NCI-H345 treated with DMSO at 0.1 percent for 48 hours (cell line): Measurements from ENCODE around the gene KLK10.
"Not testable (repeated sequence)": the region's sequence is repeated elsewhere in the genome, so short reads cannot be mapped to it uniquely, and the experiment has no call there.

Source experiments
- DNase-seq: peaks from one replicate; lab custom pipeline; 2025; ENCODE audit not compliant: unreplicated experiment; lab: John Stamatoyannopoulos, UW

Gene KLK10

DNA sequence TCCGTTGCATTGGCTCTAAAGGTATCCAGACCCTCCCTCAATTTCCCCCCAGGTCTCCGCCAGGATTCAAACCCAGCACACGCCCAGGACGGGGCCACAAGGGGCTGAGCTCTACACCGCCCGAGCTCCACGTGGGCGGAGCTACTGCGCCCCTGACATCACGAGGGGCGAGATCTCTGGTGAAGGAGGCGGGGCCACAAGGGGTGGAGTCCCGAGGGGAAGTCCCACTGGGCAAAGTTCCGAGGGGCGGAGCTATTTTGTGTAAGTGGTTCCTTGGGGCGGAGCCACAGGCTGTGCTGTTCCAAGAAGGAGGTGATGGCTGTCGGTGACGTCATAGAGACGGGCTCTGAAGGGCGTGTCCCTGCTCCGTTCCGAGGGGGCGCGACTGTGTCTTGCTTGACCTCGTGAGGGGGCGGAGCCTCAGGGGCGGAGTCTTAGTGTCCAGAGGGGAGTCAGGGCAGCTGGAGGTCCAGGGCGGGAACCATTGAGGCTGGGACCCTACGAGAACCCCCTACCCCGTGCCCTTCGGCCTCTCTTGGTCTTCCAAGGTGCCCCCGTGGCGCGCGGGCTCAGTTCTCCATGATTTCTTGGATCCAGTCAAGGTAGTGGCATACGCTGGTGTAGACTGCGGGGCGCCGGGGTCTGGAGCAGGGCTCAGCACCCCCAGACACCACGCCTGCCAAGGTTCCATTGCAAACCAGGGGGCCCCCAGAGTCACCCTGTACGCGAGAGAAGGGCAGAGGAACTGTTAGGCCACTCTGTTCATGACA, 16.8 kb downstream of the KLK10 start:
- no peak for DNase-seq

- DNase-seq: no peak
Observed at GRCh38 chr19:51002089-51002532, 17.4 kb downstream of the KLK10 start.

- DNase-seq: no peak
Observed at GRCh38 chr19:51001515-51001914, 18.0 kb downstream of the KLK10 start, which contains the start of gene KLK8. KLK8 (minus strand) TSS chr19:51001604; CDS start chr19:51001167, 437 bp downstream.

DNA sequence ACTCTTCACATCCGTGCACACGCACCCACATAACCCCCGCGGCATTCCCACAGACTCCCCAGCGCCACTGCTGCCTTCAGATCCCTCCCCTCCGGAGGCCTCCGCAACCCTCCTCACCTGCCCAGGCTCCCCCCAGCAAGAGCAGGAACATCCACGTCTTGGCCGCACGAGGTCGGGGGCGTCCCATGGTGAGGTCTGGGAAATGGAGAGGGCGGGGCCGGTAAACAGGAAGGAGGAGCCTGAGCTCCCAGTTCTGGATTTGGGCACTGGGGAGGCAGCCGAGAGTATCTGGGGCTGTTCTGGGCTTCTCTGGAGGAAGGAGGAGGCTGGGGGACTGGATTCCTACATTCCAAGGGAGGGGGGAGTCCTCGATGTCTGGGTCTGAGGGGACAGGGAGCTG, 18.5 kb downstream of the KLK10 start:
- DNase-seq: no peak

- DNase-seq: no peak
Observed at GRCh38 chr19:51000426-51000825, 19.1 kb downstream of the KLK10 start.

GRCh38 chr19:50998686-50999085, 20.8 kb downstream of the KLK10 start:
- no peak for DNase-seq

DNA sequence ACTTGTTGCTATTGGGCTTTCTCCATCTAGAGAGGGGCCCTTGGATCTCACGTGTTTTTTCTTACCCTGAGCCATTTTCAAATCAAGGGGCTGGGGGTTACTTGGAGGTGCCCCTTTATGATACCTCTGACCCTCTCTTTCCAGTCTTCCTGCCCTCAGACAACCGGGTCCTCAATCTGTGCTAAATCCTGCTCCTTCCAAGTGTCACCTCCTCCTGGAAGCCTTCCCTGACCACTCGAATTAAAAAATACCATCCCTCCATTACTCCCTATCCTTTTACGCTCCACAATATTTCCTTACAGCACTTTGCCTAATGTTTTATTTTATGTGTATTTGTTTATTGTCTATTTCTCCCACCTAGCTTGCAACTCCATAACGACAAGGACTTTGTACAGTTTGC, 21.4 kb downstream of the KLK10 start:
- no peak for DNase-seq

- no peak for DNase-seq
Observed at GRCh38 chr19:50994129-50994528, 25.4 kb downstream of the KLK10 start.

GRCh38 chr19:50992666-50993035, 26.9 kb downstream of the KLK10 start:
- no peak for DNase-seq

GRCh38 chr19:50984416-50984815, 35.1 kb downstream of the KLK10 start:
- not testable (repeated sequence) for DNase-seq

DNA sequence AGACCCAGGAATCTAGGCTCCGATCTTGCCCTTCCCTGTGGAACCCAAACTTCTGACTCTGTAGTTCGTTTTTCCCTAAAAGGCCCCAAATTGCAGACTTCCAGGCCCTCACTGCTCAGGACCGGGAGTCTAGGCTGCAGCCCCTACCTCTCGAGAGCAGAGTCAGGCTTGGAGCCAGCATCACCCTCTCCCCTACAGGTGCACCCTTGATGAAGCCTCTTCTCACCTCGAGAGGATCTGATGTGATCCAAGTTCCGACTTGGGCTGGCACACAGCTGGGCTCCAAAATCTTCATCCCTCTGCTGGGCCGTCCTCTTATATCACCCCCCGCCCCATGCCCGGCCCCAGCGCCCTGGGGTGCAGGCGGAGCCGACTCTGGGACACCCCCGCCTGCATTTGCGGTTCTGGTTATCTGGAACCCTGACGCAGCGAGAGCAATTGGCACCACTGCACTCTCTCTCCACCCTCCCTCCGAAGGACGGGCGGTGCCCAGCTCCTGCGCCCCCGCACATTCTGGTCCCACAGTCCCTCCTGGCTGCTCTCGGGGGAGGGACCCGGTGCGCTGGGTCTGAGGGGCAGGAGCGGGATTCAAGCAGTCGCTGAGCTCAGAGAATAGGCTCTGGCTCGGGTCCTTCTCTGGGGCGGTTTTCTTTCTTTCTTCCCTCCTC, 35.8 kb downstream of the KLK10 start, which contains the start of gene KLK7:
KLK7 (minus strand) TSS at position 293 of the 668 bp plus-strand sequence. CDS start 1,518 bp downstream, outside the sequence.
- no peak for DNase-seq

DNA sequence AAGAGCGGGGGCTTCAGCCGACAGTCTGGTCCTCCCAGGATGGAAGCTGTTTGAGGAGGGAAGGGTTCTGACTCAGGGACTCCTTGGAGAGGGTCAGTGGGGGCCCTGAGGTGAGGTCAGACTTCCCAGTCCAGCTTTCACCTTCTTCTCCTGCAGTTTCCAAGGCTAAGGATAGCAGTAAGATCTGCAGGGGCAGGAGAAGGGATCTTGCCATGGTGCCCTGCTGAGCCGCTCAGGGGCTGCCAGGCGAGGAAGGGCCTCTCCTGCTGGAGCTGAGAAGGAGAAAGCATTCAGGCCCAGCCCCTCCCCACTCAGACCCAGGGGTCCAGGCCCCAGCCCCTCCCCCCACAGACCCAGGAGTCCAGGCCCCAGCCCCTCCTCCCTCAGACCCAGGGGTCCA, 37.3 kb downstream of the KLK10 start:
- DNase-seq: no peak

DNA sequence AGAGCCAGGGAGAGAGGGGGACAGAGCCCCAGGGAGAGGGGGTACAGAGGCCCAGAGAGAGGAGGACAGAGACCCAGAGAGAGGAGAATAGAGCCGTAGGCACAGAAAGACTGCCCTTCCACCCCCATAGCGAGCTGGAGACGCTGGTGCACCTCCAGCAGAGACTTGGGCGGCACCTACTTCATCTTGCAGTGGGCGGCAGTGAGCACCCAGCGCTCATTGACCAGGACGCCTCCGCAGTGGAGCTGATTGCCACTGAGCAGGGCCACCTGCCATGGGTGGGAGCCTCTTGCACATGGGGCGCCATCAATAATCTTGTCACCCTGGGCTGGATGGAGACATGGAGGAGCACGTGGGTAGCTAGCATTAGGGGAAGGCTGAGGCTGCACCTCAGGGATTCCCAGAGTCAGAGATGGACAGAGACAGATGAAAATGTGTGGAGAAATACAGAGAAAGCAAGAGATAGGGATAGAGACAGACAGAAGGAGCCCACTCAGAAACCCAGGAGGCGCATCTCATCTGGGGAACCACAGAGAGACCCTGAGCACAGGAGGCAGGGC, 37.8 kb downstream of the KLK10 start:
- no peak for DNase-seq

DNA sequence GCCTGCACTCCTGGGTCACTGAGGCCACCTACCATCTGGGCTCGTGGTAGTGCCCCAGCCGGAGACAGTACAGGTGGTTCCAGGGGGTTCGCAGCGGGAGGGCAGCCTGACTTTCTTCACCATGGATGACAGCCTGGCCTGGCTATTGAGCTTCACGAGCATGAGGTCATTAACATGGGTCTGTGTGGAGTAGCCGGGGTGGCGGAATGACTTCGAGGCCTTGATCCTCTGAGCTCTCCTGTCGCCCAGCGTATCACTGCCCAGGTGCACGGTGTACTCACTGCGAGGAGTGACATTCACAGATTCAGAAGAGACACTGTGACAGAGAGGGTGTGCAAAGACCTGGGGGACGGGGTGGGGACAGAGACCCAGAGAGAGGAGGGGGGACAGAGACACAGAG, 39.3 kb downstream of the KLK10 start:
- no peak for DNase-seq

- no peak for DNase-seq
Observed at GRCh38 chr19:50979758-50980157, 39.8 kb downstream of the KLK10 start.

GRCh38 chr19:50978772-50979390, 40.6 kb downstream of the KLK10 start:
- DNase-seq: no peak

DNA sequence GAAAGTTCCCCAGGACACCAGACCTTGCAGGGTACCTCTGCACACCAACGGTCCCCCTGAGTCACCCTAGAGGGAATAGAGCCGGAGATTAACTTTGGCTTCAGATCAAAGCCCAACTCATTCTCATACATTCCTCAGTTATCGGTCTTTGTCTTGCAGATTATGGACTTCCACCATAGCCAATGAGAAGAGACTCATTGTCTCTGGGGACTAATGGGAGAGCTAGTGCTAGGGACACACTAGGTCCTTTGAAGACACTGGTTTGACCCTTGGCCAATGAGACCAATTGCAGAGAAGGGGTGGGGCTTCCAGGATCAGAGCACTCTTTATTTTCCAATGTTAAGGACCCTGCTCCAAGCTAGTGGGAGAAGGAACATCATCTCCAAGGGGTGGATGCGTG, 41.9 kb downstream of the KLK10 start:
- no peak for DNase-seq

DNA sequence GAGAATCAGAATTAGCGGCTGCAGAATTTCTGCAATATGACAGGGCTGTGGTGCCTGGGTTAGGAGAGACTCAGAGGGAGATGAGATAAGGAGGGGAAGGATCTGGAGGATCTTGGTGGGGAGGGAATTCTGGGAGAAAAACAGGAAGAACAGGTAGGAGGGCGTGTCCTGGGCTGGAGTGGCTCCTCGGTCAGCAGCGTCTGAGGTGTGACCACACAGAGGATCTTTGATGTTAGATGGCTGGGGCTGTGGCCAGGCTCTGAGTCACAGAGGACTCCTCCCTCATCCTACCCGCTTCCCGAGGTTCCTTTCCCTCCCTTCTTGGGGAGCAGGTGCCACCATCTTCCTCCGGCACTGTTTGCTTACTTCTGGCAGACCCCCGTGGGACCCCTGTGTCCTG, 43.7 kb downstream of the KLK10 start:
- DNase-seq: no peak

DNA sequence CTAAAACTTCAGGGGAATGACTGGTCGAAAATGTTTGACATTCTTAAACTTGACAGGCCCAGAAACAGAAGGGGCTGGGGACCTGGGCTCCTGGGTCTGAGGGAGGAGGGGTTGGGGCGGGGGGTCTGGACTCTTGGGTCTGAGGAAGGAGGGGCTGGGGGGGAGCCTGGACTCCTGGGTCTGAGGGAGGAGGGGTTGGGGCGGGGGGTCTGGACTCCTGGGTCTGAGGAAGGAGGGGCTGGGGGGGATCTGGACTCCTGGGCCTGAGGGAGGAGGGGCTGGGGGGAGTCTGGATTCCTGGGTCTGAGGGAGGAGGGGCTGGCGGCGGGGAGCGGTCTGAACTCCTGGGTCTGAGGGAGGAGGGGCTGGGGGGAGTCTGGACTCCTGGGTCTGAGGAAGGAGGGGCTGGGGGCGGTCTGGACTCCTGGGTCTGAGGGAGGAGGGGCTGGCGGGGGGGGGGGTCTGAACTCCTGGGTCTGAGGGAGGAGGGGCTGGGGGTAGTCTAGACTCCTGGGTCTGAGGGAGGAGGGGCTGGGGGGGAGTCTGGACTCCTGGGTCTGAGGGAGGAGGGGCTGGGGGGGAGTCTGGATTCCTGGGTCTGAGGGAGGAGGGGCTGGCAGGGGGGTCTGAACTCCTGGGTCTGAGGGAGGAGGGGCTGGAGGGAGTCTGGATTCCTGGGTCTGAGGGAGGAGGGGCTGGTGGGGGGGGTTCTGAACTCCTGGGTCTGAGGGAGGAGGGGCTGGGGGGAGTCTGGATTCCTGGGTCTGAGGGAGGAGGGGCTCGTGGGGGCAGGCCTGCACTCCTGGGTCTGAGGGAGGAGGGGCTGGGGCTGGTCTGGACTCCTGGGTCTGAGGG, 44.6 kb downstream of the KLK10 start:
- DNase-seq: no peak

DNA sequence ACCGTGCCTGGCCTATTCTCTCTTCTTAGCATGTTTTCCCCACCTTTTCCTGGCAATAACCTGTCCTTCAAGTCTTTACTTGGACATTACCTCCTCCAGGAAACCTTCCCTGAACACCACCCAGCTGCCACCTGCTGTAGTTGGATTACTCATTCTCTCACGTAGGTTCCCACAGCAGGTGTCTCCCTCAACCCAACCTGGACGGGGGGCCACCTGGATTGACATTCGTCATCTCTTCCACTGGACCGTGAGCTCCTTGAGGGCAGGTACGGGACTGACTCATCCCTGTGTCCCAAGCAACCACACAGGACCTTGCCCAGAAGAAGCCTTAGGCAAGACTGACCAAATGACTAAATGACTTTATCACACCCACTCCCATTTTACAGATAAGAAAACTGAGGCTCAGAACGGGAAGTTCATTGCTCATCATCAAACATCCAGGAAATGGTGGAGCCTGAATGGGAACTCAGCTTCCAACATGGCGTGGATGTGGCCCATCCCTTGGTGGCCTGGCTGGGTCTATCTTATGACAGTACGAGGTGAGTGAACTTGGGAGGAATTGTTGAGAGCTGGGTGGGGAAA, 46.6 kb downstream of the KLK10 start:
- no peak for DNase-seq
